SK-N-MC (cell line): ENCODE results near the gene DGKI.

Experiments
- EZH2 ChIP-seq: fragments of 200-600 bp; sonication (generic); IDR thresholded peaks from one replicate; pipeline ENCODE4 v1.6.1; 2017; ENCODE audit warnings: antibody characterized with exemption
- POLR2AphosphoS5 ChIP-seq: IDR thresholded peaks from 2 replicates; pipeline ENCODE4 v1.6.1; 2012; ENCODE audit warnings: mild to moderate bottlenecking, low read depth, low read length, borderline replicate concordance

GRCh38 chr7:137895301-137896221, 48.8 kb upstream of the DGKI start:
- TF ChIP-seq EZH2 (no peak), POLR2AphosphoS5 (no peak)
